Stimulated activated CD8-positive, alpha-beta memory T cell treated with anti-CD3 and anti-CD28 coated beads, Interleukin-7, amount 100 ng/mL, for 1 hour (primary cell): ENCODE results near the gene SHC2.

Experiments
- DNase-seq, 2 donors: peaks; one replicate each; pipeline ENCODE4 v3.0.0-alpha.2; 2020; ENCODE audit warnings: low read depth in 2 of 2

Gene SHC2

DNA sequence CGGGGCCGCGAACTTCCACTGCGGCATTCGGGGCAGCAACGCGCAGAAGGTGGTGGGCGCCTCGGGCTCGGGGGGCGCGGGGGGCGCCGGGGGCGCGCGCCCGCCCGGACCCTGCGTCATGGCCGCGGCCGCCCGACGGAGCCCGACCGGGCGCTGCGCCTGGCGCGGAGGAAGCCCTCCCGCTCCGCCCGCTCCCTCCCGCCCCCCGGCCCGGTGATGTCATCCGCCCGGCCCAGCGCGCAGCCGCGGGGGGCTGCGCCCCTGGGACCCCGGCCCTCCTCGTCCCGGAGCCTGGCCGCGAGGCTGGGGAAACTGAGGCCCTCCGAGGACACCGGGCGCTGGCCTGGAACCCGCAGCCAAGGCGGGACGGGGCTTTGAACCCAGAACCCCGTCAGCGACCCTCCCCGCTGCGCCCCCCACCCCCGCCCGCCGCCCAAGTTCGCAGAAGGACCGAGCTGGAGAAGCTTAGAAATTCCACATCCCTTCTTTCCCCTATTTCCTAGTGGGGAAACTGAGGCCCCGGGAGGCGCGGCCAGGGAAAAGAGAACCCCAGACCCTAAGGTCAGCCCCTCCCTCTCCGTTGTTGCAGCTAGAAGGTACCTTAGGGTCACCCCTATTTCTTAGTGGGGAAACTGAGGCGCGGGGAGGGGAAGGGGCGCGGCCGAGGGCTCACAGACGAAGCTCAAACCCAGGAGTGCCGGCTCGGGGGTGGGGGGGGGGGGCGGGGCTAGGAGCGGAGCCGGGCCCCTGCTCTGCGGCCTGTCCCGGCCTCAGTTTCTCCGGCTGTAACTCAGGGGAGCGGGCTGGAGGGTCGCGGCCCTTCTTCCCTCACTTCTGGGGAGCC, at the start of gene SHC2:
SHC2 (minus strand) TSS at position 157 of the 844 bp plus-strand sequence; CDS start at position 120, 37 bp downstream.
- DNase-seq, result no peak

DNA sequence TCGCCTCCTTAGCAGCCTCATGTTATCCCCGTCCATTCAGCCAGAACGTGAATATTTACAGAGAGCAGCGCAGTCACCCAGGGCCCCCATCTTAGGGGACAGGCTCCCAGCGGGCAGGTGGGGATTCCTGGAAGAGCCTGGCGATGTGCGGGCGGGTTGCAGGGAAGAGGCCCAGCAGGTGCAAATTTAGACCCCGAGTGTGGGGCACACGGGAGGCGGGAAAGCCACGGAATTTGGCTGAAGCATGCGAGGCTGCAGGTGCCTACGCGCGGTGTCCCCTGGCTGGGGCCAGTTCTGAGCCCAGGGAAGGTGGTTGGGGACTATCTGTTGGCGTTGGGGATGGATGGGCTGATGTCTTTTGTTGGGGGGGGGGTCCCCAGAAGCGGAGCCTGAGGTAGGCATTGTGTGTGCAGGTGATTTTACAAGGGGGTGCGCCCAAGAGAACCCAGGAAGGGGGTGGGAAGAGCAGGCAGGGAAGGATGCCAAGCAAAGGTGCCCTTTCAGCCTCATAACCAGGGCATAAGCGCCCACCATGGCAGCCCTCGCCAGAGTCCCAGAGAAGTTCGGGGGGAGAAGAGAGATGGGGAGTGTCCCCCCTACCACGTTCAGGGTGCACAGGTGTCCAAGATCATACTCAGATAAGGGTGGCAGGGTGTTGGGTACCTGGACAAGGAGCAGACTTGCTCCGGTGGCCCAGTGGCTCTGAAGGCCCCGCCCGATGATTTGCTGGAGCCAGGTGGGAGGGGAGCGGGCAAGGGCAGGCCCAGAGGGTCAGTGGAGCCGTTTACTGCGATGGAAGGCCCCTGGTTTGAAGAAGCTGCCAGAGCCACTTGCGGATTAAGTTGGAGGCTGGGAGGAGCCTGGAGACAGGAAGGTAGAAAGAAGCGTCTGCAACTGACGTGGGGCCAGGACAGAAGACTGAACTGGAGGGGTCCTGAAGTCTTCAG, 47.6 kb upstream of the SHC2 start:
- DNase-seq, result no peak

DNA sequence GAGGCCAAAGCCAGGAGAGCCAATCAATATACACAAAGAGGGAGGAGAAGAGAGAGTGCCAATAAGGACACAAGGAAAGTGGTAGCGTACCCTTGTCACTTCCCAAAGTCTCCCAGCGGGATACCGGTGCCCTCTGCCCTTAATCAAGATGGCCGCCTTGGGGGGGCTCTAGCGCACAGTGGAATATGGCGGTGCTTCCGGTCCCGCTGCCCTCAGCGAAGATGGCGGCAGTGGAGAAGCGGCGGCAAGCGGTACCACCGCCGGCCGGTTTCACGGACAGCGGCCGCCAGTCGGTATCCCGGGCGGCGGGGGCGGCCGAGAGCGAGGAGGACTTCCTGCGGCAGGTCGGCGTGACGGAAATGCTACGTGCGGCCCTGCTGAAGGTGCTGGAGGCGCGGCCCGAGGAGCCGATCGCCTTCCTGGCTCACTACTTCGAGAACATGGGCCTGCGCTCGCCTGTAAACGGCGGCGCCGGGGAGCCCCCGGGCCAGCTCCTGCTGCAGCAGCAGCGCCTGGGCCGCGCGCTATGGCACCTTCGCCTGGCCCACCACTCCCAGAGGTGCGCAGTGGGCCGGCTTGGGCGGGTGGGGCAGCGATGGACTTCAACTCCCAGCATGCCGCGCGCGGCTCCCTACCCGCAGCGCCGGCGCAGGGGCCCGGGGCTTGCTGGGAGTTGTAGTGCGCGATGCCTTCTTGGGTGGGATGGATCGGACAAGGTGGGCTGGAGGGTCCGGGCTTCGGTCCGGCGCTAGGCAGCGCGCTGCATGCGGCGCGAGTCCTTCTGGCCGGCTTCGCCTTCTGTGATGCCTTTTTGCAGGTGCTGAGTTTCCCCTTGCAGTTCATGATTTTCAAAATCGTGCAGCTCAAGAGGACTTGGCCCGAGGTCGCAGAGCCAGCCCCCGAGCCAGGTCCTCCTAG, 46.7 kb upstream of the SHC2 start, which contains the start of gene TPGS1:
TPGS1 (plus strand) TSS at position 212 of the 918 bp plus-strand sequence; CDS start at position 222, 10 bp downstream.
- peak; percentile 45 for DNase-seq

DNA sequence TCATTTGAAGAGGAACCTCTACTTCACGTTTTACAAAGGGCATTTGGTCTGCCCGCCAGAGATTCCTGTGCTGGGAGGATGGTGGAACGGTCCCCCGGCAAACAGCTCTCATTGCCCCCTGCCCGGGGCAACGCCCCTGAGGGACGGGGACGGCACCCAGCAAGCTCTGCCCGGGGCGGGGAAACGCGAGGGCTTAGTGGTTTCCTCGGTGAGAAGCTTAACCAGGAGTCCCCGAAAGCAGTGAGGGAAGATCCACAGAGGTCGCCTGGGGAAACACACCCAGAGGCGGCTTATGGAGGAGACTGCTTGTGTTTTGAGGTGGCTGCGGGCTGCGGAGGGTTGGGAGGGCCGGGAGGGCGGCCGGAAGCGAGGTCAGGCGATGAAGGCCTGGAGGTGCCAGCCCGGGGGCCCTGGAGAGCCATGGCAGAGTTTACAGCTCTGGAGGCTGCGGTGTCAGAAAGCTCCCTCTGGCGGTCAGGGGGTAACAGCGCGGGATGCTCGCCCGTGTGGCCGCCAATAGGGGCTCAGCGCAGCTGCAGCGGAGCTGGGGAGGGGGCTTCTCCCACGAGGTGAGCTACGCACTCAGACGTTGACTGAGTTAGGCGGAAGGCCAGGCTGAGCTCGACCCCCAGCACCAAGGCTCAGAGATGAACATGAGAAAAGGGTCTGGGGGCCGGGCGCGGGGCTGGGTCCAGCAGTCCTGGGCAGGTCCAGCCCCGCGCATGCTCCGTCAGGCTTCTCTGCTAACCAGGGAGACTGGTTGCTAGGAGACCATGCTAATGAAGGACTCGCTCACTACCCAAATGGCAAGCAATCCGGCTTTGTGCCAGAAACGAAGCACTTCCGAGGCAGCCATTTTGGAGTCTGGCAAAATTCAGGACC, 45.8 kb upstream of the SHC2 start:
- DNase-seq, result peak; percentile 80 to 83

GRCh38 chr19:504616-505015, 43.8 kb upstream of the SHC2 start:
- DNase-seq, result no peak

DNA sequence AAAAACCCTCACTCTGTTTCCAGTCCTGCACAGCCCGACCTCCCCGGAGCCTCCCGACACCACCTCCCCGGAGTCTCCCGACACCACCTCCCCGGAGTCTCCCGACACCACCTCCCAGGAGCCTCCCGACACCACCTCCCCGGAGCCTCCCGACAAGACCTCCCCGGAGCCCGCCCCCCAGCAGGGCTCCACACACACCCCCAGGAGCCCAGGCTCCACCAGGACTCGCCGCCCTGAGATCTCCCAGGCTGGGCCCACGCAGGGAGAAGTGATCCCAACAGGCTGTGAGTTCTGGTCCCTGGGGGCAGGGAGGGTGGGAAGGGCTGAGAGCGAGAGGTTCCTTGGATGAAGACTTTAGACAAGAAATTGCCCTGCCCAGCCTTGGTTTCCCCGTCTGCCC, 40.8 kb upstream of the SHC2 start:
- DNase-seq, result no peak

GRCh38 chr19:498977-499623, 38.3 kb upstream of the SHC2 start:
- no peak for DNase-seq

DNA sequence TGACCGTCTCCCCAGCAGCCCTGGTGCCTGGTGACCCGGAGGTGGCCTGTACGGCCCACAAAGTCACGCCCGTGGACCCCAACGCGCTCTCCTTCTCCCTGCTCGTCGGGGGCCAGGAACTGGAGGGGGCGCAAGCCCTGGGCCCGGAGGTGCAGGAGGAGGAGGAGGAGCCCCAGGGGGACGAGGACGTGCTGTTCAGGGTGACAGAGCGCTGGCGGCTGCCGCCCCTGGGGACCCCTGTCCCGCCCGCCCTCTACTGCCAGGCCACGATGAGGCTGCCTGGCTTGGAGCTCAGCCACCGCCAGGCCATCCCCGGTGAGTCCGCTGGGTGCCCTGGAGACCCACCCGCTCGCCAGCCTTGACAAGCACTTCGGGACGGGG, 37.7 kb upstream of the SHC2 start:
- no peak for DNase-seq

DNA sequence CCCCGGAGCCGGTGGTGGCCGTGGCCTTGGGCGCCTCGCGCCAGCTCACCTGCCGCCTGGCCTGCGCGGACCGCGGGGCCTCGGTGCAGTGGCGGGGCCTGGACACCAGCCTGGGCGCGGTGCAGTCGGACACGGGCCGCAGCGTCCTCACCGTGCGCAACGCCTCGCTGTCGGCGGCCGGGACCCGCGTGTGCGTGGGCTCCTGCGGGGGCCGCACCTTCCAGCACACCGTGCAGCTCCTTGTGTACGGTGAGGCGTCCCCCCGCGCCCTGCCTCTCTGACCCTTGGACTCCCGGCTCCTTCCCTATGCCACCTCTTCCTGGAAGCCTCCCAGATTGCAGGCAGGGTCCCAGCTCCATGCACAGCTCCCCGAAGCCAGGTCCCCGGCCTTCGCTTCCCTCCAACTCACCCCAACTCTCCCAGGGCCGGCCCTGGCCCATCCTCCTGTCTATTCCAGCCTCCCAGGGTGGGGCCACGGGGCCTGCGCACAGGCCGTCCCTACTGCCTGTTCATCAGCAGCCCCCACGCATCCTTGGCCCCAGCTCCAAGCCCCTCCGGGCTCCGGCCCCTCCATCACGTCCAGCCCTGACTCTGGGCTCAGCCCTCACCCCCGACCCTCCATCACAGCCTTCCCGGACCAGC, 37.2 kb upstream of the SHC2 start:
- DNase-seq, result no peak

DNA sequence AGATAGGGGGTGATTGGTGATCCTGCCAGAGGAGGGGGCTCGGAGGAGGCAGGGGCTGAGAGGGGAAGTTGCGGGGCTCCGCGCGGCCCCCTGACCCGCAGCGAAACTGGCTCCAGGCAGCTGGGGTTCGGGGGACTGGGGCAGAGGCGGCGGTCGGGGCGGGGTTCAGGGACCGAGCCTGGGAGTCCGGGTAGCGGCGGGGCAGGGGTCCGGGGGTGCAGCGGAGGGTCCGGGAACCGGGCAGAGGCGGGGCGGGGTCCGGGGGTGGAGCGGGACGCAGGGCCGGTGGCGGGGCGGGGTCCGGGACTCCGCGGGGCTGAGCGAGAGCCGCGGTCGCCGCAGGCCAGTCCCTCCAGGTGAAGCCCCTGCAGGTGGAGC, 36.6 kb upstream of the SHC2 start:
- DNase-seq, result no peak

GRCh38 chr19:496986-497385, 36.2 kb upstream of the SHC2 start:
- DNase-seq, result no peak

- no peak for DNase-seq
Measured at GRCh38 chr19:496112-496665, 35.4 kb upstream of the SHC2 start, which contains the start of gene MADCAM1. MADCAM1 (plus strand) TSS chr19:496486; CDS start chr19:496500, 14 bp downstream.

GRCh38 chr19:495402-496111, 34.7 kb upstream of the SHC2 start:
- DNase-seq, result no peak

GRCh38 chr19:495081-495401, 34.2 kb upstream of the SHC2 start:
- no peak for DNase-seq

DNA sequence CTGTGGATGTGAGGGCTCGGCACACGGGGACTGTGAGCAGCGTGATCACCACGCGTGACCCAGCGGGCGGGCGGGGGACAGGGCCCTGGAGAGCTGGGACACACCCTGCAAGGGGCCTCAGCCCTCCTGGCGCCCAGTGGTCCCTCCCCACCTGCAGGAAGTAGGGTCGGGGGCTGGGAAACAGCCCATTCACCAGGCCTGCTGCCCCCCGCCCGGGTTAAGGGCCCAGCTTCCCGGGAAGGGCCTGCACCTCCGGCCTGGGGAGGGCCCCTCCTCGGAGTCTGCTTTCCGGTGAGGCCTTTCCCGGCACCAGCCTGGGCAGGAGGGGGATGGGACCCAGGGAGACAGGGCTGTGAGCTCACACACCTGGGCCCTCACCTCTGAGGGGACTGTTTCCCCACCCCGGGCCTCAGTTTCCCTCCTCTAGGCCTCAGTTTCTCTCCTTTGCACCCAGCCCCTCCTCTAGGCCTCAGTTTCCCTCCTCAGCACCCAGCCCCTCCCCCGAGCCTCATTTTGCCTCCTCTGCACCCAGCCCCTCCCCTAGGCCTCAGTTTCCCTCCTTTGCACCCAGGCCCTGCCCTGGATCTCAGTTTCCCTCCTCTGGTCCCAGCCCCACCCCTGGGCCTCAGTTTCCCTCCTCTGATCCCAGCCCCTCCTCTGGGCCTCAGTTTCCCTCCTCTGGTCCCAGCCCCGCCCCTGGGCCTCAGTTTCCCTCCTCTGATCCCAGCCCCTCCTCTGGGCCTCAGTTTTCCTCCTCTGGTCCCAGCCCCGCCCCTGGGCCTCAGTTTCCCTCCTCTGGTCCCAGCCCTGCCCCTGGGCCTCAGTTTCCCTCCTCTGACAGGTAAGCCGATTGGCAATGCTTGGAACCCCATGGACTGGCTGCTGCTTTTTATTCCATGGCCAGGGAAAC, 33.6 kb upstream of the SHC2 start:
- no peak for DNase-seq

GRCh38 chr19:493391-494170, 32.7 kb upstream of the SHC2 start:
- DNase-seq, result no peak

DNA sequence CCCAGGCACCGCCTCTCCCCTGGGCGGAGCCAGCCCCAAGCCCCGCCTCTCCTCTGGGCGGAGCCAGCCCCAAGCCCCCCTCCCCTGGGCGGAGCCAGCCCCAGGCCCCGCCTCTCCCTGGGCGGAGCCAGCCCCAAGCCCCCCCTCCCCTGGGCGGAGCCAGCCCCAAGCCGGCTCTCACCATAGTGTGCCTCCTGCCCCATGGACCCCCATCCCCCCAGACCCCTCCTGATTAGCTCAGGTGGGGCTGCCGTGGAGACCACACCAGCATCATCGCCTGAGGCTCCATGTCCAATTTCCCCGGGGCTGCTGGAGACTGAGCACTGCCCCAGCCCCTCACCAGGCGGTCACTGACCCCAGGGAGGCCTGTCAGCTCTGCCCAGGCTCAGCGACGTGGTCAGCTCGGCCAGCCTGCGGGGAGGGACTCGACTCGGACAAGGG, 31.3 kb upstream of the SHC2 start:
- no peak for DNase-seq
